NCI-H748 treated with DMSO at 0.1 percent for 48 hours (cell line): Measurements from ENCODE around the gene MVP.
"Not testable (repeated sequence)": the region's sequence is repeated elsewhere in the genome, so short reads cannot be mapped to it uniquely, and the experiment has no call there.

Source experiments
- DNase-seq: peaks from one replicate; lab custom pipeline; 2025; lab: John Stamatoyannopoulos, UW

Gene MVP

GRCh38 chr16:29843931-29844330 lies 23.7 kb downstream of the MVP start:
- no peak for DNase-seq

- no peak for DNase-seq
Measured at GRCh38 chr16:29844575-29845331, 24.5 kb downstream of the MVP start.

- no peak for DNase-seq
Measured at GRCh38 chr16:29845656-29846055, 25.4 kb downstream of the MVP start.

- DNase-seq: peak; percentile 15
Measured at GRCh38 chr16:29848420-29849297, 28.4 kb downstream of the MVP start.

GRCh38 chr16:29849505-29849904 lies 29.2 kb downstream of the MVP start:
- no peak for DNase-seq

GRCh38 chr16:29850998-29851397 lies 30.7 kb downstream of the MVP start:
- no peak for DNase-seq

- DNase-seq: no peak
Measured at GRCh38 chr16:29852654-29853053, 32.4 kb downstream of the MVP start.

- DNase-seq: no peak
Measured at GRCh38 chr16:29854520-29855100, 34.3 kb downstream of the MVP start.

- no peak for DNase-seq
Measured at GRCh38 chr16:29857133-29857760, 37.0 kb downstream of the MVP start.

- no peak for DNase-seq
Measured at GRCh38 chr16:29858149-29858849, 38.0 kb downstream of the MVP start.

GRCh38 chr16:29858974-29859373 lies 38.7 kb downstream of the MVP start:
- no peak for DNase-seq

GRCh38 chr16:29860218-29860617 lies 40.0 kb downstream of the MVP start:
- DNase-seq: no peak

- no peak for DNase-seq
Measured at GRCh38 chr16:29862383-29862883, 42.2 kb downstream of the MVP start.

- peak; percentile 69 for DNase-seq
Measured at GRCh38 chr16:29862884-29863668, 42.8 kb downstream of the MVP start, which contains the start of gene CDIPT. Gene CDIPT, minus strand, starts transcription at chr16:29863226. Its CDS starts 369 bp downstream, at chr16:29862857.

GRCh38 chr16:29863669-29863984 lies 43.4 kb downstream of the MVP start:
- DNase-seq: no peak

GRCh38 chr16:29864205-29864604 lies 43.9 kb downstream of the MVP start:
- DNase-seq: no peak

- DNase-seq: no peak
Measured at GRCh38 chr16:29868396-29869009, 48.2 kb downstream of the MVP start.

- DNase-seq: not testable (repeated sequence)
Measured at GRCh38 chr16:29869067-29869466, 48.8 kb downstream of the MVP start.

GRCh38 chr16:29871822-29872546 lies 51.7 kb downstream of the MVP start:
- DNase-seq: no peak

- no peak for DNase-seq
Measured at GRCh38 chr16:29873319-29873718, 53.1 kb downstream of the MVP start.
